ENCODE measurements around the gene SMIM43. TPM values are rescaled to one million over a fixed set of nuclear protein-coding genes. Genes with fewer than 3 reads are reported as not detected.
A peak's percentile ranks its signal among the peaks of the same experiment; 100 is the strongest.

The SMIM43 gene
- total RNA-seq, 1 donor from 2014 or later: not detected

- H3K4me3 ChIP-seq (ENCODE audit: low read depth, low read length): no peak overlapping the region
- DNase-seq (ENCODE audit: low read depth): peak; percentile 23
- TF ChIP-seq CTCF (conservative IDR thresholded peaks at IDR 0.05; ENCODE audit: low read depth, low read length): no peak
Measured at GRCh38 chr4:121784975-121785374, 20.0 kb upstream of the SMIM43 start.

GRCh38 chr4:121784401-121784800, 19.4 kb upstream of the SMIM43 start:
- H3K4me3 ChIP-seq (ENCODE audit: low read depth, low read length): no peak overlapping the region
- no peak for TF ChIP-seq CTCF (conservative IDR thresholded peaks at IDR 0.05; ENCODE audit: low read depth, low read length)
- no peak for DNase-seq (ENCODE audit: low read depth)

GRCh38 chr4:121783210-121783609, 18.2 kb upstream of the SMIM43 start:
- DNase-seq (ENCODE audit: low read depth): no peak
- no peak for TF ChIP-seq CTCF (conservative IDR thresholded peaks at IDR 0.05; ENCODE audit: low read depth, low read length)
- H3K4me3 ChIP-seq (ENCODE audit: low read depth, low read length): no peak overlapping the region

- no peak for TF ChIP-seq CTCF (conservative IDR thresholded peaks at IDR 0.05; ENCODE audit: low read depth, low read length)
- H3K4me3 ChIP-seq (ENCODE audit: low read depth, low read length): no peak overlapping the region
- DNase-seq (ENCODE audit: low read depth): no peak
Measured at GRCh38 chr4:121778991-121779628, 14.1 kb upstream of the SMIM43 start.

GRCh38 chr4:121777625-121778024, 12.7 kb upstream of the SMIM43 start:
- DNase-seq (ENCODE audit: low read depth): no peak
- TF ChIP-seq CTCF (conservative IDR thresholded peaks at IDR 0.05; ENCODE audit: low read depth, low read length): no peak
- no peak overlapping the region for H3K4me3 ChIP-seq (ENCODE audit: low read depth, low read length)

GRCh38 chr4:121776610-121777401, 11.8 kb upstream of the SMIM43 start:
- no peak overlapping the region for H3K4me3 ChIP-seq (ENCODE audit: low read depth, low read length)
- TF ChIP-seq CTCF (conservative IDR thresholded peaks at IDR 0.05; ENCODE audit: low read depth, low read length): no peak
- no peak for DNase-seq (ENCODE audit: low read depth)

Data from epithelial cell of proximal tubule (primary cell).